Measurements from ENCODE around the gene MYO15A. TPM values are rescaled to one million over a fixed set of nuclear protein-coding genes. Genes with fewer than 3 reads are reported as not detected.

The MYO15A gene
- total RNA-seq, 1 donor from 2014 or later, result 1.8 TPM

GRCh38 chr17:18160128-18160856 is 51.7 kb downstream of the MYO15A start:
- Mint-ChIP-seq H3K4me3 (peak overlapping the region; percentile 79), H3K36me3 (no peaks in the 10 kb centered on the region), H3K27me3 (no peaks in the 10 kb centered on the region), H3K9me3 (no peaks in the 10 kb centered on the region), H3K27ac (peak overlapping the region; percentile 67), H3K4me1 (ENCODE audit: unreplicated experiment) (peaks cover 24% of the 10 kb centered on the region)
- no peak for DNase-seq (ENCODE audit: extremely low spot score, unreplicated experiment)
- TF ChIP-seq, protein P1, sequence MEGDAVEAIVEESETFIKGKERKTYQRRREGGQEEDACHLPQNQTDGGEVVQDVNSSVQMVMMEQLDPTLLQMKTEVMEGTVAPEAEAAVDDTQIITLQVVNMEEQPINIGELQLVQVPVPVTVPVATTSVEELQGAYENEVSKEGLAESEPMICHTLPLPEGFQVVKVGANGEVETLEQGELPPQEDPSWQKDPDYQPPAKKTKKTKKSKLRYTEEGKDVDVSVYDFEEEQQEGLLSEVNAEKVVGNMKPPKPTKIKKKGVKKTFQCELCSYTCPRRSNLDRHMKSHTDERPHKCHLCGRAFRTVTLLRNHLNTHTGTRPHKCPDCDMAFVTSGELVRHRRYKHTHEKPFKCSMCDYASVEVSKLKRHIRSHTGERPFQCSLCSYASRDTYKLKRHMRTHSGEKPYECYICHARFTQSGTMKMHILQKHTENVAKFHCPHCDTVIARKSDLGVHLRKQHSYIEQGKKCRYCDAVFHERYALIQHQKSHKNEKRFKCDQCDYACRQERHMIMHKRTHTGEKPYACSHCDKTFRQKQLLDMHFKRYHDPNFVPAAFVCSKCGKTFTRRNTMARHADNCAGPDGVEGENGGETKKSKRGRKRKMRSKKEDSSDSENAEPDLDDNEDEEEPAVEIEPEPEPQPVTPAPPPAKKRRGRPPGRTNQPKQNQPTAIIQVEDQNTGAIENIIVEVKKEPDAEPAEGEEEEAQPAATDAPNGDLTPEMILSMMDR (conservative IDR thresholded peaks at IDR 0.05), result no peak

DNA sequence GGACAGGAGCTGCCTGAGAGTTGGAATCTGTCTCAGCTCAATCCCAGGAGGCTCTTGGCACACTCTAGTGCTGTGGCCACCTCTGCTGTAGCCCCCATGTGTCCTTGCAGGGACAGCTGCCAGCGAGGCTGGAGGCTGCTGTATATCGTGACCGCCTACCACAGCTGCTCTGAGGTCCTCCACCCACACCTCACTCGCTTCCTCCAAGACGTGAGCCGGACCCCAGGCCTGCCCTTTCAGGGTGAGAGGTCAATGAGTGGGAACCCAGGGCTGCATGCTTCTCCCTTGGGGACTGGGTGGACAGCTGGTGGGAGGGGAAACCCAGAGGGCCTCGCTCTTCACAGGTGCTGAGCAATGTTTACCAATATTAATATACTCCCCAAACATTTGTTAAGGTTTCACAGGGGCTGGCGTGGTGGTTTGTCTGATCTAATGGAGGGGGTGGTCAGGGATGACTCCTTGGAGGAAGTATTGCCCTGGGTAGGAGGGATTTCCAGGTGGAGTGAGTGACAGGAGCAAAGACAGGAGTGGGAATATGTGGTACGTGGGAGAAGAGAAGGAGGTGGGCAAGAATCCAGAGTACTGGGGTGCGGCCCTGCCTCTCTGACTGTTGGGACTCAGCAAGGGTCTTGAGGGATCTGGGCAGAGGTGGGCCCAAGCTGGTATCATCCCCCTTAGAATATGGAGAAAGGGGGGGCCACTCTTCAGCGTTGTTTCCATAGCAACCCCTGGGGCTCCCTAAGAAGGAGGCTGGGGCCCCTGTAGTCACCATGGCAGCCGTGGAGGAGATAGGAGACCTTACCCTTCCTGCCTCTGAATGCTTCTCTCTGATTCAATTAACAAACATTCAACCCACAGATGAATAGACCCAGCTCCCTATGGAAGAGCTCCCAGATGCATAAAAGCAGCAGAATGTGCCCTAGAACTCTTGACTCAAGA is 52.9 kb downstream of the MYO15A start:
- peaks cover 24% of the 10 kb centered on the region for H3K4me1 Mint-ChIP-seq (ENCODE audit: unreplicated experiment)
- H3K36me3 Mint-ChIP-seq, result no peaks in the 10 kb centered on the region
- H3K27me3 Mint-ChIP-seq, result no peaks in the 10 kb centered on the region
- no peak for DNase-seq (ENCODE audit: extremely low spot score, unreplicated experiment)
- TF ChIP-seq, protein P1 (conservative IDR thresholded peaks at IDR 0.05), result no peak
- H3K9me3 Mint-ChIP-seq, result no peaks in the 10 kb centered on the region
- peak overlapping the region; percentile 11 for H3K27ac Mint-ChIP-seq
- no peak overlapping the region for H3K4me3 Mint-ChIP-seq

DNA sequence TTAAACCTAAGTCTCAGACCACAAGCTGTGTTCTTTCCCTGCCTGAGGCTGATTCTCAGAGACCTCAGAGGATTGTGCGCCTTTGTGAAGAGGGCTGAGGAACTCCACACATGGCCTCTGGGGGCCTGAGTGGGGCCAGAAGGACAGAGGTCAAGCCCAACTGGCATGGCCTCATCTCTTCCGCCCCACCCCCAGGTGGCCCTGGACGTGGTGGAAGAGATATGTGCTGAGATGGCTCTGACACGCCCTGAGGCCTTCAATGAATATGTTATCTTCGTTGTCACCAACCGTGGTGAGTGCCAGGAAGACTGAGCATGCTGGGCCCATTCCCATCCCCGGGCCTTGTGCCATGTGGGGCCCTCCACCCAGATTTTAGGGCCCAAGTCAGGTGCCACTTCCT is 55.0 kb downstream of the MYO15A start:
- H3K4me1 Mint-ChIP-seq (ENCODE audit: unreplicated experiment), result peaks cover 20% of the 10 kb centered on the region
- no peaks in the 10 kb centered on the region for H3K36me3 Mint-ChIP-seq
- H3K27ac Mint-ChIP-seq, result no peak overlapping the region
- TF ChIP-seq, protein P1 (conservative IDR thresholded peaks at IDR 0.05), result no peak
- no peak for DNase-seq (ENCODE audit: extremely low spot score, unreplicated experiment)
- H3K27me3 Mint-ChIP-seq, result no peaks in the 10 kb centered on the region
- H3K9me3 Mint-ChIP-seq, result no peaks in the 10 kb centered on the region
- H3K4me3 Mint-ChIP-seq, result no peak overlapping the region

DNA sequence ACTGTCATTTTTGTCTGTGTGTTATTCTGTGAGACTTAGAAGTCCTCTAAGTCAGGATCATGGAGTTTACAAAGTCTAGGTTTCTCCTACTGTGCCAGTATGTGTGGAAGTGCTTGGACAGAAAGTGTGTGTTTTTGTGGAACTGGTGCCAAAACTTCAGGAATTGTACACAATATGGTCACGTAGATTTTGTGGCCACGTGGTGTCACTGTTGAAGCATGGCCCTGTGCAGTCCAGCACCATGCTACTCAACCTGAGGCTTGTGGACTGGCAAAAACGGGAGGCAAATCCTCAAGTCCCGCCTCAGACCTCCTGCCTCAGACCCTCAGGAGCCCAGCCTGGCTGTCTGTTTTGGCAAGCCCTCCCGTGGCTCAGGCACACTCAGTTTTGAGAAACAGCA is 58.3 kb downstream of the MYO15A start:
- DNase-seq (ENCODE audit: extremely low spot score, unreplicated experiment), result no peak
- Mint-ChIP-seq H3K36me3 (no peaks in the 10 kb centered on the region), H3K4me3 (no peak overlapping the region), H3K27ac (no peak overlapping the region), H3K9me3 (no peaks in the 10 kb centered on the region), H3K4me1 (ENCODE audit: unreplicated experiment) (peaks cover 7% of the 10 kb centered on the region), H3K27me3 (no peaks in the 10 kb centered on the region)
- TF ChIP-seq, protein P1 (conservative IDR thresholded peaks at IDR 0.05), result peak; percentile 29

DNA sequence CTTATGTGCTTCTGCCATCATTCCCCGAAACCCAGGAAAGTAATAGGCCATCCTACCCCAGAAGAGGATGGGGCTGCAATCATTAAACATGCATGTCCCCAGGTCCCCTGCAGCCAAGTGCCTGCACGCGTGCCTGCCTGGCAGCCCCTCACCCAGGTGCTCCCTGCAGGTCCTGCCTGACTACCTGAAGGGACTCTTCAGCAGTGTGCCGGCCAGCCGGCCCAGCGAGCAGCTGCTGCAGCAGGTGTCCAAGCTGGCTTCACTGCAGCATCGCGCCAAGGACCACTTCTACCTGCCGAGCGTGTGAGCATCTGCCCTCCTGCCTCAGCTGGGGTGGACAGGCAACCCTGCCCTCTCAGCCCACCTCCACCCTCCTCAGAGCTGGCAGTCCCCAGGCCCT is 58.9 kb downstream of the MYO15A start:
- H3K4me3 Mint-ChIP-seq, result no peak overlapping the region
- H3K27me3 Mint-ChIP-seq, result no peaks in the 10 kb centered on the region
- H3K9me3 Mint-ChIP-seq, result no peaks in the 10 kb centered on the region
- H3K27ac Mint-ChIP-seq, result no peak overlapping the region
- no peak for DNase-seq (ENCODE audit: extremely low spot score, unreplicated experiment)
- peaks cover 7% of the 10 kb centered on the region for H3K4me1 Mint-ChIP-seq (ENCODE audit: unreplicated experiment)
- no peaks in the 10 kb centered on the region for H3K36me3 Mint-ChIP-seq
- TF ChIP-seq, protein P1 (conservative IDR thresholded peaks at IDR 0.05), result no peak
